Epithelial cell of proximal tubule (primary cell): ENCODE data around the gene TMEM18. TPM values are rescaled to one million over a fixed set of nuclear protein-coding genes. Genes with fewer than 3 reads are reported as not detected.

Experiments used
- DNase-seq: peaks from one replicate; pipeline ENCODE4 v3.0.0-alpha.2; 2011; ENCODE audit warnings: low read depth
- H3K4me3 ChIP-seq: 2 replicates; pipeline ENCODE4 v1.5.1; 2011; ENCODE audit warnings: low read depth, mild to moderate bottlenecking, low read length
- total RNA-seq: library from RNA; depleted of rRNA; stranded (reverse); fragments of >200 nt; gene quantifications from 2 replicates; pipeline ENCODE4 v1.2.3, GENCODE V29; 2015
- TF ChIP-seq, protein P1 (sequence below): conservative IDR thresholded peaks from 2 replicates; pipeline ENCODE4 v1.5.1; 2012; ENCODE audit warnings: low read depth, mild to moderate bottlenecking, low read length

TMEM18 gene
- total RNA-seq, 1 donor from 2014 or later = 39.4 TPM

DNA sequence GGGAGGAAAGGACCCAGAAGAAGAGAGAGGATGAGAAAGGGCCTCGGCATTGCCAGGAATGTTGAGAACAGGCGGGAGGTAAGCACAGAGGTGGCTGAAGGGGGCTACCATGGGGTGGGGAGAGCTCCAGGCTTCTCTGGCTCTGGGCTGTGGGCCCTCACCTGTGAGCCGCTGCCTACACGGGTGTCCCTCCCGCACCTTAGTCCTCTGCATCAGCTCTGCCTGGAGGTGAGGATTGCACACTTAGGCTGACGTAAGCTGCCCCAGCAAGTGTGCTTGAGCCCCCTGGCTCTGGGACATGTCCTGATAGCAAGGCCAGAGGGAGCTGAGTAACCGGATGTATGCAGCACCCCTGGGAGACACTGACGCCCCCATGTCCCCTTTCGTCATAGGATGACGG is 33.9 kb downstream of the TMEM18 start:
- no peak overlapping the region for H3K4me3 ChIP-seq
- DNase-seq = no peak
- TF ChIP-seq, protein P1, sequence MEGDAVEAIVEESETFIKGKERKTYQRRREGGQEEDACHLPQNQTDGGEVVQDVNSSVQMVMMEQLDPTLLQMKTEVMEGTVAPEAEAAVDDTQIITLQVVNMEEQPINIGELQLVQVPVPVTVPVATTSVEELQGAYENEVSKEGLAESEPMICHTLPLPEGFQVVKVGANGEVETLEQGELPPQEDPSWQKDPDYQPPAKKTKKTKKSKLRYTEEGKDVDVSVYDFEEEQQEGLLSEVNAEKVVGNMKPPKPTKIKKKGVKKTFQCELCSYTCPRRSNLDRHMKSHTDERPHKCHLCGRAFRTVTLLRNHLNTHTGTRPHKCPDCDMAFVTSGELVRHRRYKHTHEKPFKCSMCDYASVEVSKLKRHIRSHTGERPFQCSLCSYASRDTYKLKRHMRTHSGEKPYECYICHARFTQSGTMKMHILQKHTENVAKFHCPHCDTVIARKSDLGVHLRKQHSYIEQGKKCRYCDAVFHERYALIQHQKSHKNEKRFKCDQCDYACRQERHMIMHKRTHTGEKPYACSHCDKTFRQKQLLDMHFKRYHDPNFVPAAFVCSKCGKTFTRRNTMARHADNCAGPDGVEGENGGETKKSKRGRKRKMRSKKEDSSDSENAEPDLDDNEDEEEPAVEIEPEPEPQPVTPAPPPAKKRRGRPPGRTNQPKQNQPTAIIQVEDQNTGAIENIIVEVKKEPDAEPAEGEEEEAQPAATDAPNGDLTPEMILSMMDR = no peak

DNA sequence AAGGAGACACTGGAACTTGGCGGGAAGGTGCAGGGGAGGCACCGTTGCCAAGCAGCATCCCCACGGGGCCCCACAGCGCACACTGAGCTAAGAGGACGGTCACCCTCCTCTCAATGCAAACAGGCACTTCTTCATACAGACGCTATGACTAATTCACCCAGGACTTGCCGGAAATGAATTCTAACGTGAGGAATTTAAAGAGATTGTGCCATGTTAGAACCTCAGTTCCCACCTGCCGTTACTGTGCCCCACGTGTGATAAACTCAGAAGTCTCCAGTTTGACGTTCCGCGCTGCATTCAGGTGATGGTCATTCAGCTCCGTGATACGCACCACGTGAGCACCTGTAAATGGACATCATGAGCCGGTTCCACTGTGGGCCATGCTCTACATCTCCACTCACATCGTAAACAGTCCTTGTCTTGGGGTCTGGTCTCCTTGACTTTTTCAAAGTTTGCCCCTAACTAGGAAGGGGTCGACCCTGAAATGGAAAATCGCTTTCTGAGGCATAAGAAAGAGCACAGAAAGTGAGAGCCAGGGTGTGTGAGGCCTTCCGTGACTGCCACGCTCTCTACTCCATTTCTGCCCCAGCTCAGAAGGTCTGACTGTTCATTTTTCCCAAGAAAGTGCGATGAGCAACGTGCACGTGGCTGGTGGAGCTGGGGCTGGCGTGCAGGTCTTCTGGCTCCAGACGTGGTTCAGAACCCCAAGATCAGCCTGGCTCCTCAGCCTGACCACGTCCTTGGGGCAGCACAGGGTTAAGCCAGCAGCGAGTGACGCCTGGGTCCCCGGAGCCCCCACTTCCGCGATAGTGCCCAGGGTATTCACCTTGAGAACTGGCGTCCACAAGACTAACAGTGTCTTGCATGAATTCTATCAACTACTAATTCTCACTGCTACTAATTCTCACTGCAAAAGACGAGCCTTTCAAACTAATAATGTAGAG is 35.1 kb downstream of the TMEM18 start:
- DNase-seq = no peak

GRCh38 chr2:641164-641871 is 35.9 kb downstream of the TMEM18 start:
- TF ChIP-seq, protein P1 = no peak
- DNase-seq = no peak
- no peak overlapping the region for H3K4me3 ChIP-seq

More for the DNA sequence above, 35.1 kb downstream of the TMEM18 start:
- TF ChIP-seq, protein P1 = no peak
- H3K4me3 ChIP-seq = no peak overlapping the region

- DNase-seq = no peak
- H3K4me3 ChIP-seq = no peak overlapping the region
- TF ChIP-seq, protein P1 = no peak
These were observed 37.5 kb downstream of the TMEM18 start for GRCh38 chr2:639703-640102.

GRCh38 chr2:637804-638203 is 39.4 kb downstream of the TMEM18 start:
- TF ChIP-seq, protein P1 = no peak
- no peak for DNase-seq
- no peak overlapping the region for H3K4me3 ChIP-seq

DNA sequence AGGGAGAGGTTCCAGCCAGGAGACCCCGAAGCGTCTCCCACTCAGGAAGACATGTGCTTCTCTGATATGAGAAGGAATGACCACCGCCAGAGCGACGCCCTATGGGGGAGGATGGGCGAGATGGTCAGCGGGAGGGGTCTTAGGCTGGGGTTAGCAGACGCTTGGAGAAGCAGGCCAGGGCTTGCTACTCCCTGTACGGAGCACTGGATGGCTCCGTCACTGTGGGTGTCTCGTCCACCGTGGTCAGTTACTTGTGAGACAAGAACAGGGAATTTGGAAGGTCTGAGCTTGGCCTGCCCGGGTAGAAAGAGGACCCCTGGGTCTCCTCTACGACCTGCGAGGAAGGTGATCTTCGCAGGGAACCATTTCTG is 39.8 kb downstream of the TMEM18 start:
- no peak for DNase-seq
- H3K4me3 ChIP-seq = no peak overlapping the region
- TF ChIP-seq, protein P1 = no peak
